ENCODE measurements around the gene ABCG8. TPM values are rescaled to one million over a fixed set of nuclear protein-coding genes. Genes with fewer than 3 reads are reported as not detected.

Gene ABCG8
- total RNA-seq, 2 donors from 2014 or later, result not detected

GRCh38 chr2:43798300-43798699 is 40.5 kb upstream of the ABCG8 start:
- Mint-ChIP-seq H3K4me3 (no peak overlapping the region), H3K4me1 (peaks cover 7% of the 10 kb centered on the region), H3K9me3 (no peaks in the 10 kb centered on the region), H3K36me3 (ENCODE audit: low read depth) (peaks cover 2% of the 10 kb centered on the region), H3K27me3 (ENCODE audit: insufficient read depth) (no peaks in the 10 kb centered on the region), H3K27ac (no peak overlapping the region)
- Histone ChIP-seq H3K27me3 (ENCODE audit: control insufficient read depth, insufficient read depth, low read length, poor library complexity, severe bottlenecking) (no peaks in the 10 kb centered on the region), H3K4me3 (ENCODE audit: low read length) (no peak overlapping the region), H3K9ac (ENCODE audit: extremely low read depth, low read length, poor library complexity, severe bottlenecking) (no peak overlapping the region), H3K4me1 (ENCODE audit: control insufficient read depth, insufficient read depth, low read length) (no peaks in the 10 kb centered on the region), H3K27ac (ENCODE audit: low read depth, low read length) (no peak overlapping the region), H3K36me3 (ENCODE audit: control insufficient read depth, insufficient read depth, low read length) (peaks cover 9% of the 10 kb centered on the region), H3K9me3 (ENCODE audit: control insufficient read depth, low read length) (no peaks in the 10 kb centered on the region)
- no peak for DNase-seq
- TF ChIP-seq CTCF (conservative IDR thresholded peaks at IDR 0.05), result peak; percentile 68
- WGBS, 2 experiments (ENCODE audit: insufficient coverage in 1 of 2, insufficient read length in 1 of 2), result 75 to 79% methylated on average over 3 to 4 of the region's 4 CpGs

GRCh38 chr2:43800894-43801293 is 37.9 kb upstream of the ABCG8 start:
- DNase-seq, result no peak
- no peak overlapping the region for H3K27ac Mint-ChIP-seq
- H3K27me3 Mint-ChIP-seq (ENCODE audit: insufficient read depth), result no peaks in the 10 kb centered on the region
- TF ChIP-seq CTCF (conservative IDR thresholded peaks at IDR 0.05), result no peak
- Histone ChIP-seq H3K4me1 (ENCODE audit: control insufficient read depth, insufficient read depth, low read length) (no peaks in the 10 kb centered on the region), H3K27ac (ENCODE audit: low read depth, low read length) (no peak overlapping the region), H3K9me3 (ENCODE audit: control insufficient read depth, low read length) (no peaks in the 10 kb centered on the region), H3K36me3 (ENCODE audit: control insufficient read depth, insufficient read depth, low read length) (peaks cover 4% of the 10 kb centered on the region), H3K27me3 (ENCODE audit: control insufficient read depth, insufficient read depth, low read length, poor library complexity, severe bottlenecking) (no peaks in the 10 kb centered on the region), H3K9ac (ENCODE audit: extremely low read depth, low read length, poor library complexity, severe bottlenecking) (no peak overlapping the region), H3K4me3 (ENCODE audit: low read length) (no peak overlapping the region)
- H3K9me3 Mint-ChIP-seq, result no peaks in the 10 kb centered on the region
- H3K4me1 Mint-ChIP-seq, result peaks cover 15% of the 10 kb centered on the region
- H3K4me3 Mint-ChIP-seq, result no peak overlapping the region
- peaks cover 6% of the 10 kb centered on the region for H3K36me3 Mint-ChIP-seq (ENCODE audit: low read depth)

GRCh38 chr2:43802135-43802534 is 36.6 kb upstream of the ABCG8 start:
- Histone ChIP-seq H3K4me3 (ENCODE audit: low read length) (no peak overlapping the region), H3K4me1 (ENCODE audit: control insufficient read depth, insufficient read depth, low read length) (no peaks in the 10 kb centered on the region), H3K9ac (ENCODE audit: extremely low read depth, low read length, poor library complexity, severe bottlenecking) (no peak overlapping the region), H3K27ac (ENCODE audit: low read depth, low read length) (no peak overlapping the region), H3K36me3 (ENCODE audit: control insufficient read depth, insufficient read depth, low read length) (peaks cover 4% of the 10 kb centered on the region), H3K9me3 (ENCODE audit: control insufficient read depth, low read length) (no peaks in the 10 kb centered on the region), H3K27me3 (ENCODE audit: control insufficient read depth, insufficient read depth, low read length, poor library complexity, severe bottlenecking) (no peaks in the 10 kb centered on the region)
- Mint-ChIP-seq H3K4me1 (peaks cover 23% of the 10 kb centered on the region), H3K27ac (no peak overlapping the region), H3K4me3 (no peak overlapping the region), H3K36me3 (ENCODE audit: low read depth) (peaks cover 9% of the 10 kb centered on the region), H3K9me3 (no peaks in the 10 kb centered on the region), H3K27me3 (ENCODE audit: insufficient read depth) (no peaks in the 10 kb centered on the region)
- no peak for DNase-seq
- WGBS, 2 experiments (ENCODE audit: insufficient coverage in 1 of 2, insufficient read length in 1 of 2), result 63 to 100% methylated on average over 1 to 2 of the region's 2 CpGs
- peak; percentile 37 for TF ChIP-seq CTCF (conservative IDR thresholded peaks at IDR 0.05)

Measured in endodermal cell (in vitro differentiated cells).